Sigmoid colon (tissue), 7 donors: ENCODE data around the gene KDM7A. TPM values are rescaled to one million over a fixed set of nuclear protein-coding genes. Genes with fewer than 3 reads are reported as not detected.

Experiments
- DNase-seq: peaks from one replicate; pipeline ENCODE4 v3.0.0-alpha.2; 2019
- H3K27ac ChIP-seq, 4 donors: fragments of 200-600 bp; sonication (generic); one replicate each; pipeline ENCODE4 v1.5.1; 2016 to 2019; ENCODE audit warnings: mild to moderate bottlenecking in 1 of 4
- H3K27me3 ChIP-seq, 3 donors: fragments of 200-600 bp; sonication (generic); one replicate each; pipeline ENCODE4 v1.5.1; 2019; ENCODE audit warnings: mild to moderate bottlenecking in 1 of 3
- H3K36me3 ChIP-seq, 4 donors: fragments of 200-600 bp; sonication (generic); one replicate each; pipeline ENCODE4 v1.5.1; 2016 to 2019
- H3K4me1 ChIP-seq, 4 donors: fragments of 200-600 bp; sonication (generic); one replicate each; pipeline ENCODE4 v1.5.1; 2017 to 2019
- H3K4me3 ChIP-seq, 4 donors: fragments of 200-600 bp; sonication (generic); one replicate each; pipeline ENCODE4 v1.5.1; 2017 to 2019; ENCODE audit warnings: mild to moderate bottlenecking in 2 of 4, moderate library complexity in 1 of 4
- H3K9me3 ChIP-seq, 4 donors: fragments of 200-600 bp in 3 of 4; sonication (generic) in 3 of 4; one replicate each; pipeline versions ENCODE4 v1.5.1 to v1.6.1; 2013 to 2019
- EP300 ChIP-seq, 4 donors: sonication (generic); formaldehyde crosslinking; IDR thresholded peaks; one replicate each; pipeline ENCODE4 v1.6.1; 2017; ENCODE audit warnings: antibody characterized with exemption in 4 of 4
- POLR2A ChIP-seq, 2 donors: fragments of 450-650 bp; IDR thresholded peaks; one replicate each; pipeline ENCODE4 v1.6.1; 2016; ENCODE audit warnings: antibody characterized with exemption in 2 of 2, mild to moderate bottlenecking in 2 of 2, moderate library complexity in 2 of 2
- POLR2AphosphoS5 ChIP-seq, 4 donors: sonication (generic); formaldehyde crosslinking; IDR thresholded peaks; one replicate each; pipeline ENCODE4 v1.6.1; 2017; ENCODE audit warnings: antibody characterized with exemption in 4 of 4
- WGBS, 2 donors: extraction: QIAGEN DNeasy Blood & Tissue Kit; methylation state at CpG; one replicate each; pipeline ENCODE4 v1.1.7; 2013; 5-methylcytosine and 5-hydroxymethylcytosine counted together
- intact Hi-C: fragments of 100-400 bp; cut with DNase I; formaldehyde crosslinking; loops from one replicate; pipeline ENCODE4 v1.15.1; 2023
- polyA plus RNA-seq, 3 donors: library from polyadenylated mRNA; stranded (reverse); fragments of 200-250 nt; gene quantifications; one replicate each; pipeline ENCODE4 v1.2.3, GENCODE V29; 2013
- total RNA-seq, 4 donors: library from RNA; depleted of rRNA; stranded (reverse); fragments of >200 nt; gene quantifications; one replicate each; pipeline ENCODE4 v1.1.0, GENCODE V29; 2016
- TF ChIP-seq, protein P1 (sequence below), 4 experiments: fragments of 450-650 bp in 3 of 4; fragments of 200-600 bp in 1 of 4; IDR thresholded peaks; one replicate each; pipeline ENCODE4 v1.5.1; 2016 to 2019; ENCODE audit warnings: antibody characterized with exemption in 4 of 4, mild to moderate bottlenecking in 3 of 4, moderate library complexity in 2 of 4
- donor health status: healthy with polysubstance abuse.
- donor health status: Bipolar disorder and iron deficiency.
- donor health status: healthy.

Gene KDM7A
- total and polyA plus RNA-seq, 7 donors: 8.4 to 31.6 (median 17.0) TPM

DNA sequence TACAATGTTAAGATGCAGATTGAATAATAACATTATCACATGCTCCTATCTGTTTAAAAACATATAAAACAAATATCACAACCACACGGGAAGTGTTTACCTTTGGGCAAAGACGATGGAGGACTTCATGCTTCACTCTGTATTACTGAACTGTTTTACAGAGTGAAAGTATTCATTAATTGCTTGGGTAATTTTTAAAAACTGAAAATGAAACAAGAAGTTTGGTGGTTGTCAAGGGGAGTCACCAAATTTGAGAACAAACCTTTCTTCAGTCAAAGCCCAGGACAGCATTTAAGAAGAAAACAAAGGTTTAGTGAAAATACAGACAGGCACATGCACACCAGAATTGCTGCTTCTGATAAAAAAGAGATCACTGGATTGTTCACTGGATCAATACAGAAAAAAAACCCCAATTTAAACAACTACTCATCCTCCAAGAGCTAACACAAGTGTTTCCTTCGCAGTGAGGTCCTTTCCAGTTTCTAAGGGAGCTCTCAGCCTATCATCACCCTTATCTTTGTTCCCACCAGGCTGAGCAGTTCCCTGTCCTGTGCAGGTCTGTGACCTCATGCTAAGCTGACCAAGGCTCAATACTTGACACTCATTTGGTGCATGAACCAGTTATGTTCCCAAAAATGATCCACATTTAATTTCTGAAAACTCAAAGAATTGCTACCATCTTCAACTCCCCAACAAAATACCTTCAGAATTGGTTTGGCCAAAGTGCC, 122.8 kb downstream of the KDM7A start:
- Histone ChIP-seq H3K27me3 (no peaks in the 10 kb centered on the region), H3K4me1 (no peaks in the 10 kb centered on the region), H3K9me3 (no peaks in the 10 kb centered on the region), H3K27ac (no peak overlapping the region), H3K4me3 (no peak overlapping the region), H3K36me3 (peaks cover 0 to 18% (median 0%) of the 10 kb centered on the region in 4 donors)
- 58 to 65% methylated on average over 3 of the region's 3 CpGs for WGBS, 2 donors
- no peak for DNase-seq
- TF ChIP-seq POLR2AphosphoS5 (IDR thresholded peaks at IDR 0.05) (no peak), EP300 (IDR thresholded peaks at IDR 0.05) (no peak), POLR2A (IDR thresholded peaks at IDR 0.05) (no peak)
- TF ChIP-seq, protein P1, sequence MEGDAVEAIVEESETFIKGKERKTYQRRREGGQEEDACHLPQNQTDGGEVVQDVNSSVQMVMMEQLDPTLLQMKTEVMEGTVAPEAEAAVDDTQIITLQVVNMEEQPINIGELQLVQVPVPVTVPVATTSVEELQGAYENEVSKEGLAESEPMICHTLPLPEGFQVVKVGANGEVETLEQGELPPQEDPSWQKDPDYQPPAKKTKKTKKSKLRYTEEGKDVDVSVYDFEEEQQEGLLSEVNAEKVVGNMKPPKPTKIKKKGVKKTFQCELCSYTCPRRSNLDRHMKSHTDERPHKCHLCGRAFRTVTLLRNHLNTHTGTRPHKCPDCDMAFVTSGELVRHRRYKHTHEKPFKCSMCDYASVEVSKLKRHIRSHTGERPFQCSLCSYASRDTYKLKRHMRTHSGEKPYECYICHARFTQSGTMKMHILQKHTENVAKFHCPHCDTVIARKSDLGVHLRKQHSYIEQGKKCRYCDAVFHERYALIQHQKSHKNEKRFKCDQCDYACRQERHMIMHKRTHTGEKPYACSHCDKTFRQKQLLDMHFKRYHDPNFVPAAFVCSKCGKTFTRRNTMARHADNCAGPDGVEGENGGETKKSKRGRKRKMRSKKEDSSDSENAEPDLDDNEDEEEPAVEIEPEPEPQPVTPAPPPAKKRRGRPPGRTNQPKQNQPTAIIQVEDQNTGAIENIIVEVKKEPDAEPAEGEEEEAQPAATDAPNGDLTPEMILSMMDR (IDR thresholded peaks at IDR 0.05): no peak
- intact Hi-C loops: no loop called here

DNA sequence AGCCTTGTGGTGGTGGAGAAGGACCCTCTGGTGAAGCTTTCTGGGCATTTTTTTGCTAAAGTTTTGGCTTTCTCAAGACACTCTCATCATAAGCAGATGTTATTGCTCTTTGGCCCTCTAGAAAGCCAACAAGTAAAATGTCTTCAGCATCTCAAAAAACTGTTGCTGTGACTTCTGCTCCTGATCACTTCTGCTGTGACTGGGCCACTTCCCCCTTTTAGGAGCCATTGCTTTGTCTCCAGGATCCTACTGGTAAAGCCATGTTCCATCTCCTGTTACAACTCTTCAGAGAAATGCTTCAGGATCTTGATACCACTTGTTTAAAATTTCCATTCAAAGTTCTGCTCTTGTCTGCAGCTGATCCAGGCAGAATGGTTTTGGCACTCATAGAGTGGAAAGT, 125.0 kb downstream of the KDM7A start:
- intact Hi-C loops: no loop called here
- Histone ChIP-seq H3K4me3 (no peak overlapping the region), H3K9me3 (no peaks in the 10 kb centered on the region), H3K4me1 (no peaks in the 10 kb centered on the region), H3K27ac (no peak overlapping the region), H3K27me3 (no peaks in the 10 kb centered on the region), H3K36me3 (peaks cover 0 to 25% (median 0%) of the 10 kb centered on the region in 4 donors)
- TF ChIP-seq POLR2AphosphoS5 (IDR thresholded peaks at IDR 0.05): no peak
- TF ChIP-seq EP300 (IDR thresholded peaks at IDR 0.05): no peak
- TF ChIP-seq, protein P1 (IDR thresholded peaks at IDR 0.05): no peak
- no peak for TF ChIP-seq POLR2A (IDR thresholded peaks at IDR 0.05)
- DNase-seq: no peak

DNA sequence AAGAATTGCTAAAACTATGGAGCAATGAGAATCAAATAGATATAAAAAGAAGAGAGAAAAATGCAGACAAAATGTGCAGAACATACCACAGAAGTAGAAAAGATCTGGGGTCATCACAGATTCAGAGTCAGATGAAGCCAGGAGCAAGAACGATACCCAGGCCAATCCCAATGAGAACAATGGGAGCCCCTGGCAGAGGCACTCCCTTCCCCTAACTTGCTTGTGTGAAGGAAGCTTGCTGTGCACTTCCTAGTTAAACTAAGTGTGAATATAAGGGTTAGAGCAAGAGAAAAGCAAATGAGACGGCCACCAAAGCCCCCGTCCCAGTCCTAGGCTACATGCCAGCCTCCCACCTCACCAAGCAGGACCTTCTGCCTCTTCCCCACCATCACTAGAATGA, 126.7 kb downstream of the KDM7A start:
- TF ChIP-seq POLR2A (IDR thresholded peaks at IDR 0.05) (no peak), EP300 (IDR thresholded peaks at IDR 0.05) (no peak), POLR2AphosphoS5 (IDR thresholded peaks at IDR 0.05) (no peak)
- TF ChIP-seq, protein P1 (IDR thresholded peaks at IDR 0.05): no peak
- Histone ChIP-seq H3K9me3 (no peaks in the 10 kb centered on the region), H3K27ac (peak overlapping the region in 2 of 4 donors; percentile 0 to 4), H3K36me3 (peaks cover 0 to 39% (median 1%) of the 10 kb centered on the region in 4 donors), H3K4me1 (no peaks in the 10 kb centered on the region), H3K27me3 (no peaks in the 10 kb centered on the region), H3K4me3 (no peak overlapping the region)
- intact Hi-C loops: no loop called here
- DNase-seq: no peak
- 91 to 94% methylated on average over 3 of the region's 3 CpGs for WGBS, 2 donors

DNA sequence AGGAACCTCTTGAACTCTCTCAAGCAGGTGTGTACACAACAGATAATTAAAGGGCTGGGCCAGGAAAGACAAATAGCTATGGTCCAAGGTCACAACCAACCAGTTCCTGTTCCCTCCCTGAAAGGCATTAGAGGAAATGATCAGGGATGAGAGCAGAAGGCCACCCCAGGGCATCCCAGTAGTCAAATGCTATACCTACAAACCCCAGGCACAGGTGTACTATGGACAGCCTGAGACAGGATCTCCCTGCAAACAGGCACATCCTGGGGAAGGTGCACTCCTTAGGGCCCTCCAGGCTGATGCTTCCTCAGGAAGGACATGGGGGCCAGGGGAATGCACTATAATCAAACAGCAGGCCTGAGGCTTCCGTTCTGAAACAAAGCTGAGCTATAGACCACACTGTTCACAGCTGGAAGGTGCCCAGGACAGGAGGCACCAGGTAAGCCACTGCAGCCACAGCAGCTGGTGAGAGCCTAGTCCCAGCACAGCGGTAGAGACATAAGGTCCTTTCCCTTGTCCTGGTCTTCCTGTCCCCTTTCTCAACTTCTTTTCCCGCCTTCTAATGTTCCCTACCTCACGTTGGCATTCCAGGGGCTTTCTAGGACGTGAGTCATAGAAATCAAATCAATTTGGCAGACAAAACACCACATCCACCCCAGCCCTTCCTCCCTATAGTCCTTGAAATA, 127.3 kb downstream of the KDM7A start:
- peaks cover 0 to 43% (median 1%) of the 10 kb centered on the region in 4 donors for H3K36me3 ChIP-seq
- H3K27me3 ChIP-seq: no peaks in the 10 kb centered on the region
- H3K9me3 ChIP-seq: no peaks in the 10 kb centered on the region
- no peaks in the 10 kb centered on the region for H3K4me1 ChIP-seq
- TF ChIP-seq POLR2AphosphoS5 (IDR thresholded peaks at IDR 0.05) (no peak), POLR2A (IDR thresholded peaks at IDR 0.05) (no peak), EP300 (IDR thresholded peaks at IDR 0.05) (no peak)
- TF ChIP-seq, protein P1 (IDR thresholded peaks at IDR 0.05): no peak
- intact Hi-C loops: no loop called here
- DNase-seq: no peak
- H3K4me3 ChIP-seq: no peak overlapping the region
- WGBS, 2 donors: 63 to 82% methylated on average over 5 of the region's 5 CpGs
- no peak overlapping the region for H3K27ac ChIP-seq
